Measurements from ENCODE around the gene SPRED1.
A peak's percentile ranks its signal among the peaks of the same experiment; 100 is the strongest.

The SPRED1 gene

DNA sequence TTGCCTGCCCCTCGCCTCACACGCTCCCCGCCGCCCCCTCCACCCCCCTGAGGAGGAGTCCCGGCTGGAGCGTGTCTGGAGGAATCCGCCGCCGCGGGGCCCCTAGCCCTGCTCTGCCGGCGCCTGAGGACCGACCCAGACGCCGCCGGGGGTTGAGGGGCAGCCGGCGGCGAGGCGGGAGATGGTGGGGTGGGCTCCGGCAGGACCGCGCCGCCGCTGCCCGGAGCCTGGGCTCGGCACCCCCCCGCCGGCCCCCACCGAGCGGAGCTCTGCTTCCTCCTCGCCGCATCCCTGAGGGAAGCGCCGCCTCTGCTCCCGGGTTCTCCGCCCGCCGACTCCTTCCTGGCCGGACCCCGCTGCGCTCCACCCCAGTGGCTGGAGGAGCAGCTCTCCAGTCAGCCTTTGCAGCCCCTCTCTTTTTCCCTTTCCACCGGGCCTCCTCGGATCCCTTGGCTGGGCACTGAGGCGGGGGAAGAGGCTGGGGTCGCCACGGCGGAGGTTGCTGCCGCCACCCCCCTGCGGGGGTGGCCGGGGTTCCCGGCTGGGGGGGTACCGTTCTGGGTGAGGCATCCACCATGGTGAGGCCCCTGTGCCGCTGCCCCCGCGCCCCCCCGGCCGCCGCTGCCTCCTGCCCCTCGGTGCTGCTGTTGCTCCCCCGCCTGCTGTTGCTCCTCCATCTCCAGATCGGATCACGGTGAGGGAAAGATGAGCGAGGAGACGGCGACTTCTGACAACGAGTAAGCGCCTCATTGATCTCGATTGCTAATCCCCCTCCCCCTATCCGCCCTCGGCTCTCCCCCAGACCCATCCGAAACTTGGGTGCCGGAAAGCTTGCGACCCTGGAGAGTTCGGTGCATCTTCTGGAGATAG lies at the start of gene SPRED1:
Gene SPRED1, plus strand, starts transcription at position 356 of the 870 bp plus-strand sequence. Its CDS starts 350 bp downstream, at position 706.
- peak in 1 of 3 donors; percentile 12 for DNase-seq (ENCODE audit: low read depth in 3 of 3)

DNA sequence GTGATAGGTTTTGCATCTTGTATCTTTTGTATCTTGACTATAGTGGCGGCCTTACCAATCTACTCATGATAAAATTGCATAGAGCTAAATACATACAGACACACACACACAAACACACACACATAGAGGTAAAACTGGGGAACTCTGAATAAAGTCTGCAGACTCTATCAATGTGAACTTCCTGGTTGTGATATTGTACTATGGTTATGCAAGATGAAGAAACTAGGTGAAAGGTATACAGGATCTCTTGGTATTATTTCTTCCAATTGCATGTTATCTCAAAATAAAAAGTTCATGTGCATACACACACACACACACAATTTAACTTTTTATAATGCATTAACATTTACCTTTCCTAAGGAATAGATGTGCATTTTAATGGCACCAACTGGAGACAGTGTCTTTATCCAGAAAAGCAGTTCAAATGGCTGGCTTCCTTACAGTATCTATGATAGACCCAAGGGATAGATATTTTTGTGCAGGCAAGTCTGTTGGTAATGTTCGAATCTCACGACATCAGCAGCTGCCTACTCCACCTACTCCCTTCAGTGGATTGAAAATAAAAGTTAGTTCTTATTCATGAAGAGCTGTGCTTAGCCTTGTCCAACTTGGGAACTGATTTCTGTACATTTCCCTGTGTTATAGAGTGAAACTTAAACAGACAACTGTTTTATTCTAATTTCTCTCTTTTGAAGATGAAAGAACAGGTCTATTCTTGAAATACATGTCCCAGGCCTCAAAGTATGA lies 46.9 kb upstream of the SPRED1 start:
- no peak for DNase-seq (ENCODE audit: low read depth in 3 of 3)

DNA sequence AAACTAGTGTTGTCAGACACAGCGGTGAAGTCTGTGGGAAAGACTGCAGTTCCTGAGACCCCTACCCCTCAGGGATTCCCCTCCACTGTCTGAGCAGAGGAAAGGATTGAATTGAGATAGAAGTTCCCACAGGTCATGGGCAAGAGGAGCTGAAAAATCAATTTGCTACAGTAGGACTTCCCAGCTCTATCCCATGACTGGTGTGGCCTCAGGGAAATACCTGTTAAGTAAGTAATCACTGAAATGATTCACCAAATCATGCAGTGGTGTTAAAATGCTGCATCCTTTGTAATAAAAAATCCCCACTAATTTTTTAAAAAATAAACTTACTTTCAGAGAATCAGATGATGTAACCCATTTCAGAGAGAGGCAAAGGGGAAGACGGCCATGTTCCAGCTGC lies 45.0 kb upstream of the SPRED1 start:
- no peak for DNase-seq (ENCODE audit: low read depth in 3 of 3)

DNA sequence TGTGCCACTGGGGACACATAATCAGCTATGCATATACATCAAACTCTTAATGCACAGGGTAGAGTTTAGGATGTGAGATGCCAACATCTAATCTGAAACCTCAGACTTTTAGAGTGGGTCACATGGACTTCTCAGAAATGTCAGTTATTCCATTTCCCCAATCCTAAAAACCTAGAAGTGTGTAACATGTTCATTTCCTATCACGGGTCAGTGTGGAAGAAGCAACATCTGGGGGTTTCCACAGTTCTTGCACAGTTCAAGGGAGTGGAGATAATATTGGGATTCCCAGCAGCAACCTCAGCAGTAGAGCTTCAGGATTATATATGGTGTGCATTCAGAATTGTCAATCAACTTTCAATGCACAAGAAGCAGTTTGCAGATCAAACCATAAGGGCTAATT lies 44.4 kb upstream of the SPRED1 start:
- no peak for DNase-seq (ENCODE audit: low read depth in 3 of 3)

DNA sequence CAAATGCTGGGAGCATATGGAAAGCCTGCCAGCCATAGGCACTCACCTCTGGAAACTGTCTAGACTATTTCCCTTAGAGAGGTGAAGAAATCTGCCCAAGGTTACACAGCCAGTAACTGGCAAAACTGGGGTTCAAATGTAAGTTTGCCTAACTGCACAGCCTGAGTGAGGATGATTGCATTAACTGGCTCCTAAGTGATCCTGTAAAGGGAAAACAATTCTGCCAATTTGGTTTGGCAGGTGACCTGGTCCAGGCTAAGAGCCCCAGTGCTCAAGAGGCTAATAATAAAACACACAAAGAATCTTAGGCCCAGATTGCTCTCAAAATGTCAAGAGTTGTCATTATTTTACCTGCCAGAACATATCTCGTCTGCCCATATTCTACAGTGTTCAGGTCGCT lies 43.9 kb upstream of the SPRED1 start:
- no peak for DNase-seq (ENCODE audit: low read depth in 3 of 3)

DNA sequence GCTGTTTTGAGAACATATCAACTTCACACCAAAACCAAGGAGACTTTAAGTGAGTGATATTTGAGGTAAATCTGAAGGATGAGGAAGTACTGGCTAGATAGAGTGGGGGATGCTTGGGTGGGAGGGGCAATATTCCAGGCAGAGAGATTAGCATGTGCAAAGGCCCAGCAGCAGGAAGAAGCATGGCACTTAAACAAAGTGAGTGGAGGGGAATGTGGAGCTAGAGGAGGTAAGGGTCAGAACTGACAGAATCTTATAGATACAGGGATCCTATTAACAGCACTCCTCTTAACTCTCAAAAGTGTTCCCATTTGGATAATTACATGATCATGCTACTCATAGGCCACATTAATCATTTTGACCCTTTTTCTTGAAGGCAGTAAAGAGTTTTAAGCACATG lies 41.4 kb upstream of the SPRED1 start:
- no peak for DNase-seq (ENCODE audit: low read depth in 3 of 3)

DNA sequence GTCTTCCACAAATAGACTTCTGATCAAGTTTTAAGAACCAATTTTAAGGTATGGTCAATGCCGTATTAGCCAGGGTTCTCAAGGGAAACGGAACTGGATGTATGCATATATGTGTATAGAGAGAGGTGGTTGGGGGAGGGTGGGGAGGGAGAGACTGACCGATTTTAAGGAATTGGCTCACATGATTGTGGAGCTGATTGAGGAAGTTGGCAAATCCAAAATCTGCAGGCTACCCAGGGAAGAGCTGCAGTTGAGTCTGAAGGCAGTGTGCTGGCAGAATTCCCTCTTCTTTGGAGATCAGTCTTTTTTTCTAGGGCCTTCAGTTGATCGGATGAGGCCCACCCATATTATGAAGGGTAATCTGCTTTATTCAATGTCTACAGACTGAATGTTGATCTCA lies 40.8 kb upstream of the SPRED1 start:
- DNase-seq (ENCODE audit: low read depth in 3 of 3): no peak

DNA sequence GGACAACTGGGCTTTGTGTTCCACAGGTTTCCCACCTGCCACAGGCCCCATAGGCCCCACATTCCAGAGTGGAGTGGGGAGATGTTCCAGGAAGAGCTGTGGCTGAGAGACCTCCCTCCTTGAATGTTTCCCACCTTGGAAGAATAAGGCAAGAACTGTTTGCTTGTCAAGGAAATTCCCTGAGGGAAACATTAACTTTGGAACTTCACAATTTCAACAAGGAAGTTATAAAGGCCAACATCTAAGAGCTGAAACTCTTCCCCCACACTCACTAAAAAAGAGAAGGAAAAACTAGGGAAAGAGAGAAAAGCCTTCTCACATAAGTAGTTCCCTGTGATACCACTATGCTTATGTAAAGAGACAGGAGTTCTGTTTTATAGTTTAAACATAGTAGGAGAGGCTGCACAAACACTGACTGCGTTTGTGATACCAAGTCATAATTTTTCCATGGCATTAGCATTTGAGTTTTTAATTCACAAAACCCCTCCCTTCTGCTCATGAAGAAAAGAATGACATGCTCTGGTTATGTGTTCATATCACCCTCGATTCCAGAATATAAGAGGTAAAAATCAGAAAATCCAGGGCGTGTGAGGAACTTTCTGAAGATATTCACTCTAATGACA lies 39.8 kb upstream of the SPRED1 start:
- DNase-seq (ENCODE audit: low read depth in 3 of 3): no peak

GRCh38 chr15:38213356-38213755 lies 39.3 kb upstream of the SPRED1 start:
- DNase-seq (ENCODE audit: low read depth in 3 of 3): no peak

- no peak for DNase-seq (ENCODE audit: low read depth in 3 of 3)
These were observed 36.9 kb upstream of the SPRED1 start for GRCh38 chr15:38215707-38216106.

- no peak for DNase-seq (ENCODE audit: low read depth in 3 of 3)
These were observed 35.9 kb upstream of the SPRED1 start for GRCh38 chr15:38216763-38217162.

DNA sequence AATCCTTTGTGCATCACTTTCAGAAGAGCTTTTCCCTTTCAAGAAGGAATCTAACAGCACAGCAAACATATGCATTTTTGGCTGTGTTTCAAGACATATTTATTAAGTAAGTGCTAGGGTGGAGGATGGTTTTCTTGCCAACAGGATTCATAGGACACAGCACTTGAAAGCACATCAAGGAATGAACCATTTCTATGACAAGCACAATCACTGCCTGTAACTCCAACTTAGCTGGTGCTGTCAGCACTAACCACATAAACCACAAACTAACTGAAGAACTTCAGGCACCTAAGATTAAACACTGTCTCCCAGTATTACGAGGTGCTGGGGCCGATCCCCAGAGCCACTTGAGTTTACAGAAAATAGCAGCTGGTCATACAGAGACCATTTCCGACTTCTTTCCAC lies 35.4 kb upstream of the SPRED1 start:
- DNase-seq (ENCODE audit: low read depth in 3 of 3): no peak

GRCh38 chr15:38217788-38218609 lies 34.6 kb upstream of the SPRED1 start:
- no peak for DNase-seq (ENCODE audit: low read depth in 3 of 3)

GRCh38 chr15:38220606-38221273 lies 31.9 kb upstream of the SPRED1 start:
- DNase-seq (ENCODE audit: low read depth in 3 of 3): no peak

- no peak for DNase-seq (ENCODE audit: low read depth in 3 of 3)
These were observed 28.1 kb upstream of the SPRED1 start for GRCh38 chr15:38224486-38224885.

- DNase-seq (ENCODE audit: low read depth in 3 of 3): no peak
These were observed 27.3 kb upstream of the SPRED1 start for GRCh38 chr15:38225381-38225780.

DNA sequence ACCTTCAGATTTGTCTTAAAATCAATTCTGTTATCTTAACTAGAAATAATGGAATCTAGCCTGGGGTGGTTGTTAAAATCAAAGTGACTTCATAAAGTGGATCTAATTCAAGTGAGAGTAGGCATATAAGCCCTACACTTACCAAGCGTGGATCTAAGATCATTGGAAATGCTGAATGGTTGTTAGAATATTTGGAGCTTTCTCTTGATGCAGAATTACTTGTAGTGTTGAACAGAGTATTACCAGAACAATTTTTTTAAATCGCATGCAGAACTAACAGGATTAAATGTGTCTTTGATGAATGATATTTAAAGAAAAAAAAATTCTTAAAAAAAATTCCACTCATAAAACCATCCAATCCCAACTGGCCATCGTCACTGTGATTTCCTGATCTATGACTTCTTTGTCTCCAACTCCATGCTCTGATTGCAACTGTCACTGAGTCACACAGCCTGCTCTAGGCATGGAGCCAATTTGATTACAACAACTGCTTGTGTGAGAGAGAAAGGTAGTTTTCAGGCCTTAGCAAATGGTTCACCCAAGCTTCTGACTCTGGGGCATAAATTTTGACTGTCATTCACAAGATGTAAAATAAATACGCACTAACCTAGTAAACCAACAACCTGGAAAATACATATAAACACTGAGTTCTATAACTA lies 25.9 kb upstream of the SPRED1 start:
- no peak for DNase-seq (ENCODE audit: low read depth in 3 of 3)

DNA sequence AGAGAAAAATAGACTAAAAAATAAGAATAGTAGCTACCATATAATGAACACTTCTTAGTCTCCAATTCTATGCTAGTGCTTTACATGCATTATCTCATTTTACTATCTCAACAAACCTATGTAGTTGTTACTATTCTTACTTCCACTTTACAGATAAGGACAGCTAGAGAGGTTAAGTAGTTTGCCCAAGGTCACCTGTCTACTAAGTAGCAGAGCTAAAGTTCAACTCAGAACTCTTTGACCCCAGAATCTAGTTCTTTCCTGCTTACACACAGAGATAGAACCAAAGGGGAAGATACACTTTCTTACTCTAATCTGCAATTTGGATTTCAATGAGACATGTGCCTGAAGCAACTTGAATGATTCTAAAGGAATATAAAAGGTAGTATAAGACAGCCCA lies 24.7 kb upstream of the SPRED1 start:
- no peak for DNase-seq (ENCODE audit: low read depth in 3 of 3)

DNA sequence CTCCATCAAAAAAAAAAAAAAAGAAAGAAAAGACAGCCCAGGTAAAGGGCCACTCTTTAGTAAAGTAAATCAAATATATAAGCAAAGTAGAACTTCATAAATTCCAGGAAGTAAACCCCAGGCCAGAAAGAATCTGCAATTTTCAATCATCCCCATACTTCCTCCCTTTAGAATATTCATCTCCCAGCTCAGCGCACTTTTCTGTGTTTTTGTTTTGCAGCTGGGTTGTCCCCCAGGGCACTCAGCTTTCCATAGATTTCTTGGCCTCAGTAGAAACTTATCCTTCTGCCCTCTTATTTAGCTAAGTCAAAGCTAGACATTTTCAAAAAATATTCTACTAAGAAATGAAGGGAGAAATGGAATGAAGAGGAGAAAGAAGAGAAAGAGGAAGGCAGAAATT lies 24.0 kb upstream of the SPRED1 start:
- DNase-seq (ENCODE audit: low read depth in 3 of 3): no peak

- DNase-seq (ENCODE audit: low read depth in 3 of 3): no peak
These were observed 22.8 kb upstream of the SPRED1 start for GRCh38 chr15:38229705-38230310.

Data from stimulated activated CD4-positive, alpha-beta T cell treated with anti-CD3 and anti-CD28 coated beads, TNF-alpha, amount 100 ng/mL, for 48 hours (primary cell).